Loucy (cell line): Measurements from ENCODE around the gene SCO2.

Experiments used
- H2AFZ ChIP-seq: fragments of 200-600 bp; sonication (generic); 2 replicates; pipeline ENCODE4 v1.6.0; 2016; ENCODE audit warnings: antibody characterized with exemption, mild to moderate bottlenecking, low read length, moderate library complexity
- H3F3A ChIP-seq: fragments of 200-600 bp; 2 replicates; pipeline ENCODE4 v1.6.0; 2016; ENCODE audit warnings: antibody characterized with exemption, low read depth, mild to moderate bottlenecking
- H3K27me3 ChIP-seq: fragments of 200-600 bp; sonication (generic); 2 replicates; pipeline ENCODE4 v1.6.1; 2014; ENCODE audit warnings: low read length, mild to moderate bottlenecking; ENCODE audit not compliant: insufficient read depth, poor library complexity, severe bottlenecking
- H3K36me3 ChIP-seq: fragments of 200-600 bp; sonication (generic); 2 replicates; pipeline ENCODE4 v1.6.1; 2016; ENCODE audit warnings: low read length; ENCODE audit not compliant: insufficient read depth
- H3K4me1 ChIP-seq: fragments of 200-600 bp; sonication (generic); 2 replicates; pipeline ENCODE4 v1.5.1; 2014; ENCODE audit warnings: low read length, mild to moderate bottlenecking; ENCODE audit not compliant: insufficient read depth, poor library complexity, severe bottlenecking
- H3K4me2 ChIP-seq: fragments of 200-600 bp; sonication (generic); 2 replicates; pipeline ENCODE4 v1.6.0; 2014; ENCODE audit warnings: antibody characterized with exemption, low read length, low read depth, mild to moderate bottlenecking; ENCODE audit not compliant: poor library complexity, severe bottlenecking
- H3K4me3 ChIP-seq: fragments of 200-600 bp; sonication (generic); 2 replicates; pipeline ENCODE4 v1.5.1; 2014; ENCODE audit warnings: low read length, mild to moderate bottlenecking, mixed read lengths; ENCODE audit not compliant: poor library complexity, severe bottlenecking
- H3K79me2 ChIP-seq: fragments of 200-600 bp; sonication (generic); 2 replicates; pipeline ENCODE4 v1.6.1; 2014; ENCODE audit warnings: low read length; ENCODE audit not compliant: insufficient read depth
- H3K9ac ChIP-seq: fragments of 200-600 bp; sonication (generic); 2 replicates; pipeline ENCODE4 v1.6.0; 2014; ENCODE audit warnings: mild to moderate bottlenecking, low read depth, low read length, moderate library complexity; ENCODE audit not compliant: poor library complexity, severe bottlenecking
- H3K9me2 ChIP-seq: fragments of 200-600 bp; sonication (generic); replicated peaks from 2 replicates; pipeline ENCODE4 v1.6.1; 2016; ENCODE audit warnings: low read depth, low read length, mixed read lengths
- H3K9me3 ChIP-seq: fragments of 200-600 bp; sonication (generic); 2 replicates; pipeline ENCODE4 v1.6.1; 2014; ENCODE audit warnings: mild to moderate bottlenecking, antibody characterized with exemption, low read length, low read depth; ENCODE audit not compliant: insufficient read depth
- H4K20me1 ChIP-seq: fragments of 200-600 bp; sonication (generic); 2 replicates; pipeline ENCODE4 v1.6.0; 2014; ENCODE audit warnings: antibody characterized with exemption, low read length, mild to moderate bottlenecking; ENCODE audit not compliant: insufficient read depth, poor library complexity, severe bottlenecking
- CTCF ChIP-seq: fragments of 200-600 bp; sonication (generic); conservative IDR thresholded peaks from 2 replicates; pipeline ENCODE4 v1.5.1; 2014; ENCODE audit warnings: mild to moderate bottlenecking, antibody characterized with exemption, low read length
- EZH2phosphoT487 ChIP-seq: fragments of 200-600 bp; IDR thresholded peaks from 2 replicates; pipeline ENCODE4 v1.6.1; 2018; ENCODE audit warnings: antibody characterized with exemption, mild to moderate bottlenecking, moderate library complexity, borderline replicate concordance

The SCO2 gene

GRCh38 chr22:50517495-50518260 is 7.7 kb downstream of the SCO2 start:
- no peaks in the 10 kb centered on the region for H3K9me2 ChIP-seq
- H3K4me2 ChIP-seq: no peak overlapping the region
- no peak for TF ChIP-seq CTCF
- TF ChIP-seq EZH2phosphoT487: no peak
- H3K36me3 ChIP-seq: peaks cover 45% of the 10 kb centered on the region; the same call in 1 of the 2 replicates
- peaks cover 11% of the 10 kb centered on the region for H4K20me1 ChIP-seq
- H3K4me3 ChIP-seq: no peak overlapping the region
- H3K9ac ChIP-seq: no peak overlapping the region
- H3K4me1 ChIP-seq: peaks cover 16% of the 10 kb centered on the region
- H3K27me3 ChIP-seq: no peaks in the 10 kb centered on the region
- H3F3A ChIP-seq: no peaks in the 10 kb centered on the region
- no peaks in the 10 kb centered on the region for H3K9me3 ChIP-seq
- H3K79me2 ChIP-seq: peaks cover 44% of the 10 kb centered on the region
- H2AFZ ChIP-seq: no peak overlapping the region

DNA sequence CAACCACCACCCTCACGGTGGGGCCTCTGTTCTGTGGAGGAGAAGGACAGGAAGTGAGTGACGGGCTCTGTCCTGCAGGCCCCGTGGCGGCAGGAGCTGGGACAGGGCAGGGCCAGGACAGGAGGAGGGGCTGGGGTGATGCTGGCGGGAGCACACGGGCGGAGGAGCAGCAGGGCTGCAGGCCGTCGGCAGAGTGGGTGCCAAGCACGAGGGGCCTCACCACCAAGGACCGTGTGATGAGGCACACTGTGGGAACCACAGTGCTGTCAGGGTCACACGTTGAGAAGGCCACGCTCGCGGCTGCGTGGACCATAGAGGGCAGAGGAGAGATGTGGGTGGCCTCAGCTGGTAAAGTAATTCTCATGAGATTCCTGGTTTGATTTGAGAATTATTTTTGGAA is 8.5 kb downstream of the SCO2 start:
- peaks cover 39% of the 10 kb centered on the region; the same call in 1 of the 2 replicates for H3K36me3 ChIP-seq
- H3F3A ChIP-seq: no peaks in the 10 kb centered on the region
- no peak overlapping the region for H2AFZ ChIP-seq
- H3K27me3 ChIP-seq: no peaks in the 10 kb centered on the region
- H4K20me1 ChIP-seq: peaks cover 11% of the 10 kb centered on the region
- H3K9me2 ChIP-seq: no peaks in the 10 kb centered on the region
- no peak overlapping the region for H3K4me3 ChIP-seq
- H3K9me3 ChIP-seq: no peaks in the 10 kb centered on the region
- peaks cover 52% of the 10 kb centered on the region for H3K79me2 ChIP-seq
- TF ChIP-seq EZH2phosphoT487 (no peak), CTCF (no peak)
- no peak overlapping the region for H3K9ac ChIP-seq
- H3K4me1 ChIP-seq: peaks cover 20% of the 10 kb centered on the region
- no peak overlapping the region for H3K4me2 ChIP-seq

DNA sequence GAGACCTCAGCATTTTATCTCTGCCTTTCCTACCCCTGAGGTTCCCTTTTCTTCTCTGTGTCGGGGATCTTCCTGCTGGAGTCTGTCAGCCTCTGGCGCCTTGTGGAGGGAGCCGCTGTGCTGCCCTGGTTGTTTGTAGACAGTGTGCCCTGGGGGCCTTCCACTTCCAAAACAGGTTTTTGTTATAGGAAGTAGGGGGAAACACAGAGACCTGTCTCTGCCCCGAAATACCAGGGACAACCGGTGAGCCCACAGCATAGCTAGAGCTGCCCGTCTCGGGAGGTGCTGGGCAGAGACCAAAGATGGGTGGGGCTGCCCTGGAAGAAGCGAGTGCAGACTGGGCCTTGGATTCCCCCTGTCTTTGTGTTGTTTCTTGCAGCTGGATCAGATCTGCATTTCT is 9.3 kb downstream of the SCO2 start:
- no peaks in the 10 kb centered on the region for H3F3A ChIP-seq
- H3K9ac ChIP-seq: no peak overlapping the region
- no peak overlapping the region for H3K4me3 ChIP-seq
- peak overlapping the region; percentile 22 for H3K4me2 ChIP-seq
- no peaks in the 10 kb centered on the region for H3K9me3 ChIP-seq
- peaks cover 31% of the 10 kb centered on the region; the same call in 1 of the 2 replicates for H3K36me3 ChIP-seq
- TF ChIP-seq CTCF (no peak), EZH2phosphoT487 (no peak)
- no peak overlapping the region for H2AFZ ChIP-seq
- H3K79me2 ChIP-seq: peaks cover 59% of the 10 kb centered on the region
- H3K4me1 ChIP-seq: peaks cover 20% of the 10 kb centered on the region
- H3K9me2 ChIP-seq: no peaks in the 10 kb centered on the region
- no peaks in the 10 kb centered on the region for H3K27me3 ChIP-seq
- H4K20me1 ChIP-seq: peaks cover 9% of the 10 kb centered on the region
